ENCODE data around the gene DOCK10. TPM values are rescaled to one million over a fixed set of nuclear protein-coding genes. Genes with fewer than 3 reads are reported as not detected.

DOCK10 gene
- total RNA-seq, 2 donors from 2014 or later, result 2.0 to 3.4 TPM

DNA sequence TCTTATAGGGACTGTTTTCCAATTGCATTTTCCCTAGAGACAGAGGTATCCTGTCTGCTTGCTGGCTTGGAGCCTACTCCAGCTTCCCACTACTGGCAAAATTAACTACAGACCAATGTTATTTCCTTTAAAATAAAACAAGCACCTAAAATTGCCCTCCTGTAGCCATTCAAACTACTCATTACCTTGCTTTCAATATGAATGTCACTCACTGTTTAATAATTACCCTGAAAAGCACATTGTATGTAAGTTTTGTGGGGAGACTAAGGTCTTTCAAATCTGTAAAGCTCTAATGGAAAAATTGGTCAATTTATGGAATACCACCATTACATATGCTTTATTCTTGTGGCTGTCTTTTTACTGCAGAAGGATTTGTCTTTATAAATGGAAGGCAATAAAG lies 87.3 kb downstream of the DOCK10 start:
- Histone ChIP-seq H3K27ac (no peak overlapping the region), H3K4me3 (no peak overlapping the region), H3K36me3 (replicated peaks in 1 of 2; ENCODE audit: insufficient read depth in 1 of 2, low read depth in 2 of 2) (no peaks in the 10 kb centered on the region), H3K4me1 (no peaks in the 10 kb centered on the region), H3K27me3 (no peaks in the 10 kb centered on the region), H3K9me3 (no peaks in the 10 kb centered on the region)
- ATAC-seq, result no peak
- no peak for DNase-seq
- TF ChIP-seq, protein P1, sequence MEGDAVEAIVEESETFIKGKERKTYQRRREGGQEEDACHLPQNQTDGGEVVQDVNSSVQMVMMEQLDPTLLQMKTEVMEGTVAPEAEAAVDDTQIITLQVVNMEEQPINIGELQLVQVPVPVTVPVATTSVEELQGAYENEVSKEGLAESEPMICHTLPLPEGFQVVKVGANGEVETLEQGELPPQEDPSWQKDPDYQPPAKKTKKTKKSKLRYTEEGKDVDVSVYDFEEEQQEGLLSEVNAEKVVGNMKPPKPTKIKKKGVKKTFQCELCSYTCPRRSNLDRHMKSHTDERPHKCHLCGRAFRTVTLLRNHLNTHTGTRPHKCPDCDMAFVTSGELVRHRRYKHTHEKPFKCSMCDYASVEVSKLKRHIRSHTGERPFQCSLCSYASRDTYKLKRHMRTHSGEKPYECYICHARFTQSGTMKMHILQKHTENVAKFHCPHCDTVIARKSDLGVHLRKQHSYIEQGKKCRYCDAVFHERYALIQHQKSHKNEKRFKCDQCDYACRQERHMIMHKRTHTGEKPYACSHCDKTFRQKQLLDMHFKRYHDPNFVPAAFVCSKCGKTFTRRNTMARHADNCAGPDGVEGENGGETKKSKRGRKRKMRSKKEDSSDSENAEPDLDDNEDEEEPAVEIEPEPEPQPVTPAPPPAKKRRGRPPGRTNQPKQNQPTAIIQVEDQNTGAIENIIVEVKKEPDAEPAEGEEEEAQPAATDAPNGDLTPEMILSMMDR (IDR thresholded peaks at IDR 0.05), result no peak
- no peak for TF ChIP-seq POLR2A (IDR thresholded peaks at IDR 0.05)
- intact Hi-C loops (cut with DNase I), result no loop called here

GRCh38 chr2:224952936-224953657 lies 89.2 kb downstream of the DOCK10 start:
- no peak overlapping the region for H3K4me3 ChIP-seq
- 61 to 73% methylated on average over 6 of the region's 6 CpGs for WGBS, 2 donors
- H3K27me3 ChIP-seq, result no peaks in the 10 kb centered on the region
- no peaks in the 10 kb centered on the region for H3K9me3 ChIP-seq
- no peaks in the 10 kb centered on the region for H3K4me1 ChIP-seq
- H3K27ac ChIP-seq, result no peak overlapping the region
- TF ChIP-seq, protein P1 (IDR thresholded peaks at IDR 0.05), result no peak
- TF ChIP-seq POLR2A (IDR thresholded peaks at IDR 0.05), result no peak
- ATAC-seq (no peak), DNase-seq (peak in 1 of 4 donors; percentile 42)
- no peaks in the 10 kb centered on the region for H3K36me3 ChIP-seq (replicated peaks in 1 of 2; ENCODE audit: insufficient read depth in 1 of 2, low read depth in 2 of 2)
- intact Hi-C loops (cut with DNase I), result no loop called here

DNA sequence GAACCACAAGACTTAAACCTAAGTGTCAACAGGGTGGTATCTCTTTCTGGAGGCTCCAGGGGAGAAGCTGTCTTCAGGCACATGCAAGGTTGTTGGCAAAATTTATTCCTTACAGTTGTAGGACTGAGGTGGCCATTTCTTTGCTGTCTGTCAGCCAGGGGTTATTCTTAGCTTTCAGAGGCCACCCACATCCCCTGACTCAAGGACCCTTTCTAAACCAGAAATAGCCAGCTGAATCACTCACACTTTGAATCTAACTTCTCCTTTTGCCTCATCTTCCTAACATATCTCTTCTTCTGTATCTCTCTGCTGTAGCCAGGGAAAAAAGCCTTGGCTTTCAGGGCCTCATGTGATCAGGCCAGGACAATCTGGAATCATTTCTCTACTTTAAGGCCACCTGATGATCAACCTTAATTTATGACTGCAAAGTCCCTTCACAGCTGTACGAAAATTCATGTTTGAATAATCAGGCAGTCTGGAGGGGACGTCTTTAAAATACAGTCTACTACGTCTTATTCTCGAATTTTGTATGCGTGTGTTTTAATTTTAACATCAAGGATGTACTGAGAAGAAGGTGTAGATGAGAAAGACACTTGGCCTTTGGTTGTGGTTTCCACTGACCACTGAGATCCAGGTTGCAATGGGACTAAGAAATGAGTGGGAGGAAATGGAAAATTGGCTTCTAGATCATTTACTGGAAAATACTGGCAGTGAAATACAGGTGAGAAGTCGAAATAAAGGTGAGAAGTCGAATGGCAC lies 90.4 kb downstream of the DOCK10 start:
- H3K9me3 ChIP-seq, result no peaks in the 10 kb centered on the region
- no peak overlapping the region for H3K4me3 ChIP-seq
- no peaks in the 10 kb centered on the region for H3K27me3 ChIP-seq
- no peaks in the 10 kb centered on the region for H3K4me1 ChIP-seq
- DNase-seq (no peak), ATAC-seq (no peak)
- 64 to 72% methylated on average over 7 of the region's 7 CpGs for WGBS, 2 donors
- no peak overlapping the region for H3K27ac ChIP-seq
- intact Hi-C loops (cut with DNase I), result no loop called here
- H3K36me3 ChIP-seq (replicated peaks in 1 of 2; ENCODE audit: insufficient read depth in 1 of 2, low read depth in 2 of 2), result no peaks in the 10 kb centered on the region
- TF ChIP-seq, protein P1 (IDR thresholded peaks at IDR 0.05), result no peak
- TF ChIP-seq POLR2A (IDR thresholded peaks at IDR 0.05), result no peak

GRCh38 chr2:224948859-224949258 lies 93.4 kb downstream of the DOCK10 start:
- ATAC-seq, result no peak

More at GRCh38 chr2:224948859-224949258, 93.4 kb downstream of the DOCK10 start:
- H3K27me3 ChIP-seq, result no peaks in the 10 kb centered on the region
- no peaks in the 10 kb centered on the region for H3K36me3 ChIP-seq (replicated peaks in 1 of 2; ENCODE audit: insufficient read depth in 1 of 2, low read depth in 2 of 2)
- intact Hi-C loops (cut with DNase I), result no loop called here
- no peaks in the 10 kb centered on the region for H3K9me3 ChIP-seq
- peak overlapping the region in 1 of 4 donors; percentile 21 for H3K27ac ChIP-seq
- DNase-seq, result peak in 1 of 4 donors; percentile 47
- no peak for TF ChIP-seq POLR2A (IDR thresholded peaks at IDR 0.05)
- TF ChIP-seq, protein P1 (IDR thresholded peaks at IDR 0.05), result no peak
- H3K4me3 ChIP-seq, result no peak overlapping the region
- WGBS, 2 donors, result 45 to 55% methylated on average over 4 of the region's 4 CpGs
- H3K4me1 ChIP-seq, result no peaks in the 10 kb centered on the region
